Heart left ventricle (tissue), 13 donors: Measurements from ENCODE around the gene ITGA5.

Experiments used
- POLR2A ChIP-seq, 2 donors: fragments of 450-650 bp; IDR thresholded peaks; one replicate each; pipeline ENCODE4 v1.6.1; 2017; ENCODE audit warnings: antibody characterized with exemption in 2 of 2, mild to moderate bottlenecking in 2 of 2, moderate library complexity in 2 of 2
- TF ChIP-seq, protein P1 (sequence below), 12 donors: fragments of 200-600 bp; sonication (generic) in 4 of 12; IDR thresholded peaks; one replicate each; pipeline versions ENCODE4 v1.5.0 to v1.8.0; 2018 to 2022; ENCODE audit warnings: antibody characterized with exemption in 12 of 12, mild to moderate bottlenecking in 5 of 12
- donor health status: ischemic (EF 13 %, LVEDD 7.1; RV severe dilation, severe dysfunction).
- donor health status: DM: no; HTN: yes; CAD: no.
- donor health status: DM: no; HTN: no; CAD: no.
- donor health status: ischemic (EF 25% LVEDD 6.9; RV normal size, moderate dysfunction).
- donor health status: ischemic (EF 25% LVEDD 5.7; RV mildly dilated, moderate dysfunction).
- donor health status: ischemic (EF 35%, LVEDD 5.7; RV mildly dilated, moderate dysfunction).
- donor health status: nonischemic (EF 11% LVEDD 7.7; RV severe dilation, severe dysfunction).
- donor health status: DM: yes; HTN: yes; CAD: no.
- donor health status: PGD.
- donor health status: ischemic (EF 29% LVEDD 5.4; RV normal size, mild dysfunction).
- donor health status: nonischemic (EF 23%, LVEDD 6.1; RV moderate dilation, normal function).

DNA sequence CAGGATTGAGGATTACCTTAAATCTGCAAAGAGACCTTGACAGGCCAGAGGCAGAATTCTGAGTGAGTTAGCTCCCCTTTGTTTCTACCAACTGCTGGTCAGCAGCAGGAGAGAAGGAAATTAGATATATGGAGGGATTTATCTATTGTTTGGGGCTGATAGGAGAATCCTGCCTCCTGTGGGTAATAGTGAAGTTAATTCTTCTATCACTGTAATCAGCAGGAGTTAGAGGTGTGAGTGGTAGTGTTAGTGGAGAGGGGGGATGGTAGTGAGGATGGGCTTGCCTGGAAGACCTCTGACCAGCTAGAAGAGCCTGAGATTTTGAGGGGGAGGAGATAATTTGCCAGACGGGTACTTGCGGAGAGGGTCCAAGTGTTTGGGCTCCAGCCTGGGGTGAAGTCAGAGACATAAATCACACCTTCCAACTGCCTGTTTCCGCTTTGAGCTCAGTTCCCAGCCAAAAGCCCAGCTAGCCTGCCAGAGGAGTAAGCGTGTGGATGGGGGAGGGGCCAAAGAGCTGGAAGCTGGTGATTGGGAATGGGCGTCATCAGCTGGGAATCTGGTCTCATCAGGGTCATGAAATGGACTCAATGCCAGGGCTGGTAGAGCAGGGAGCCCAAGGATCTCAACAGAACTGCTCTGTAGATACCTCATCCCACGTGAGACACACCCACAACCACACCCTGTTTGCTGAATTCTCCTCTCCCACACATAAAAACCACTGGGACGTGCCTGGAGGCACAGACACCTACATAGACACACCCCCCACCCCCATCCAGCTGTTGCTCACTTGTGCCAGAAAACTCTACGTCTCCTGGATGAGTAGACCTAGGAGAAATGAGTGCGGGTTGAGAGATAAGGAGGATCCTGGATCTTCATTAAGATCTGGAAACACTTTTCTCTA is 13.1 kb upstream of the ITGA5 start:
- TF ChIP-seq, protein P1, sequence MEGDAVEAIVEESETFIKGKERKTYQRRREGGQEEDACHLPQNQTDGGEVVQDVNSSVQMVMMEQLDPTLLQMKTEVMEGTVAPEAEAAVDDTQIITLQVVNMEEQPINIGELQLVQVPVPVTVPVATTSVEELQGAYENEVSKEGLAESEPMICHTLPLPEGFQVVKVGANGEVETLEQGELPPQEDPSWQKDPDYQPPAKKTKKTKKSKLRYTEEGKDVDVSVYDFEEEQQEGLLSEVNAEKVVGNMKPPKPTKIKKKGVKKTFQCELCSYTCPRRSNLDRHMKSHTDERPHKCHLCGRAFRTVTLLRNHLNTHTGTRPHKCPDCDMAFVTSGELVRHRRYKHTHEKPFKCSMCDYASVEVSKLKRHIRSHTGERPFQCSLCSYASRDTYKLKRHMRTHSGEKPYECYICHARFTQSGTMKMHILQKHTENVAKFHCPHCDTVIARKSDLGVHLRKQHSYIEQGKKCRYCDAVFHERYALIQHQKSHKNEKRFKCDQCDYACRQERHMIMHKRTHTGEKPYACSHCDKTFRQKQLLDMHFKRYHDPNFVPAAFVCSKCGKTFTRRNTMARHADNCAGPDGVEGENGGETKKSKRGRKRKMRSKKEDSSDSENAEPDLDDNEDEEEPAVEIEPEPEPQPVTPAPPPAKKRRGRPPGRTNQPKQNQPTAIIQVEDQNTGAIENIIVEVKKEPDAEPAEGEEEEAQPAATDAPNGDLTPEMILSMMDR (IDR thresholded peaks at IDR 0.05), result peak in 1 of 12 donors; percentile 2
- no peak for TF ChIP-seq POLR2A (IDR thresholded peaks at IDR 0.05)
